Caco-2 (cell line): ENCODE data around the gene ZNF710. TPM values are rescaled to one million over a fixed set of nuclear protein-coding genes. Genes with fewer than 3 reads are reported as not detected.
A peak's percentile ranks its signal among the peaks of the same experiment; 100 is the strongest.

Experiments
- BruUV-seq: library from RNA; stranded (reverse); fragments of 400-500 nt; replicated peaks from 2 replicates; lab custom pipeline; 2021; lab: Mats Ljungman, UMichigan
- CTCF ChIA-PET: fragments of 300-600 bp; sonication (Branson Sonifier 250); formaldehyde crosslinking; loops from one replicate; lab custom pipeline; 2022; ENCODE audit warnings: antibody characterized with exemption; lab: Charles Lee
- POLR2A ChIA-PET: fragments of 300-600 bp; sonication (Branson Sonifier 250); formaldehyde crosslinking; loops from one replicate; lab custom pipeline; 2022; ENCODE audit warnings: antibody characterized with exemption; lab: Charles Lee
- DNase-seq, 2 experiments: peaks; one replicate each; pipeline versions ENCODE4 v3.0.0 to v3.0.0-alpha.2; 2020 to 2022
- H3K27me3 ChIP-seq: replicated peaks from 2 replicates; pipeline ENCODE4 v1.6.0; 2011; ENCODE audit warnings: low read length; ENCODE audit not compliant: control insufficient read depth, insufficient read depth
- H3K36me3 ChIP-seq: 2 replicates; pipeline ENCODE4 v1.5.1; 2011; ENCODE audit warnings: low read length; ENCODE audit not compliant: control insufficient read depth, insufficient read depth
- H3K4me1 ChIP-seq: fragments of 250-450 bp; sonication (Bioruptor Pico); 2 replicates; pipeline ENCODE4 v1.5.1; 2020; ENCODE audit warnings: mild to moderate bottlenecking
- H3K4me3 ChIP-seq: 2 replicates; pipeline ENCODE4 v1.5.1; 2011; ENCODE audit warnings: low read depth, mild to moderate bottlenecking, control low read depth, low read length
- H3K9me3 ChIP-seq: fragments of 250-450 bp; sonication (Bioruptor Pico); 2 replicates; pipeline ENCODE4 v1.5.1; 2020; ENCODE audit warnings: mild to moderate bottlenecking, moderate library complexity
- H3K27ac Mint-ChIP-seq: one replicate; pipeline ENCODE4 v1.8.0; 2022; ENCODE audit warnings: mixed read lengths; ENCODE audit not compliant: unreplicated experiment
- H3K27me3 Mint-ChIP-seq: one replicate; pipeline ENCODE4 v1.8.0; 2022; ENCODE audit warnings: mixed read lengths; ENCODE audit not compliant: insufficient read depth, unreplicated experiment
- H3K36me3 Mint-ChIP-seq: one replicate; pipeline ENCODE4 v1.8.0; 2022; ENCODE audit warnings: mild to moderate bottlenecking, mixed read lengths; ENCODE audit not compliant: insufficient read depth, unreplicated experiment
- H3K4me1 Mint-ChIP-seq: one replicate; pipeline ENCODE4 v1.8.0; 2022; ENCODE audit warnings: low read depth, mixed read lengths; ENCODE audit not compliant: unreplicated experiment
- H3K4me3 Mint-ChIP-seq: one replicate; pipeline ENCODE4 v1.8.0; 2022; ENCODE audit warnings: mild to moderate bottlenecking, moderate library complexity, mixed read lengths; ENCODE audit not compliant: unreplicated experiment
- H3K9me3 Mint-ChIP-seq: one replicate; pipeline ENCODE4 v1.8.0; 2022; ENCODE audit warnings: mixed read lengths; ENCODE audit not compliant: unreplicated experiment
- CTCF ChIP-seq, 2 experiments: fragments of 200-600 bp in 1 of 2; IDR thresholded peaks; 1 replicate in 1 of 2; 2 replicates in 1 of 2; pipeline versions ENCODE4 v1.5.1 to v1.8.0; 2011 to 2022; ENCODE audit warnings: antibody characterized with exemption in 1 of 2, control low read depth in 1 of 2, inconsistent platforms in 1 of 2, low read depth in 1 of 2, low read length in 1 of 2, mild to moderate bottlenecking in 1 of 2, moderate library complexity in 1 of 2; ENCODE audit not compliant: insufficient read depth in 1 of 2, severe bottlenecking in 1 of 2, unreplicated experiment in 1 of 2
- intact Hi-C: fragments of 100-400 bp; cut with micrococcal nuclease; formaldehyde crosslinking; loops from one replicate; pipeline ENCODE4 v1.10.0; 2022; ENCODE audit not compliant: unreplicated experiment
- total RNA-seq: library from RNA; stranded (reverse); gene quantifications from 2 replicates; pipeline ENCODE4 v1.2.3, GENCODE V29; 2022

The ZNF710 gene
- total RNA-seq, 1 experiment from 2014 or later = 21.4 TPM

GRCh38 chr15:90044916-90045371, 43.8 kb downstream of the ZNF710 start:
- H3K27ac Mint-ChIP-seq = no peak overlapping the region
- no peak for TF ChIP-seq CTCF (IDR thresholded peaks at IDR 0.05; ENCODE audit: insufficient read depth in 1 of 2, low read depth in 1 of 2, low read length in 1 of 2, severe bottlenecking in 1 of 2, unreplicated experiment in 1 of 2)
- H3K4me1 ChIP-seq = no peaks in the 10 kb centered on the region
- no peaks in the 10 kb centered on the region for H3K4me1 Mint-ChIP-seq
- ChIA-PET POLR2A (no interaction called here), CTCF (interaction anchor here (1.0 kb wide), 1 partner anchor 146 kb away, joined by 4 read pairs; no protein-coding TSS in a partner anchor)
- no peak overlapping the region for H3K4me3 Mint-ChIP-seq
- no peaks in the 10 kb centered on the region for H3K9me3 Mint-ChIP-seq
- intact Hi-C loops = no loop called here
- no TSS peak for BruUV-seq
- no peak for DNase-seq
- H3K27me3 ChIP-seq = no peaks in the 10 kb centered on the region
- H3K27me3 Mint-ChIP-seq = no peaks in the 10 kb centered on the region
- H3K9me3 ChIP-seq = no peaks in the 10 kb centered on the region
- H3K36me3 Mint-ChIP-seq = peaks cover 8% of the 10 kb centered on the region
- H3K4me3 ChIP-seq = no peak overlapping the region
- no peaks in the 10 kb centered on the region; the same call in none of the 2 replicates for H3K36me3 ChIP-seq

GRCh38 chr15:90046289-90046688, 45.2 kb downstream of the ZNF710 start:
- H3K36me3 ChIP-seq = no peaks in the 10 kb centered on the region; the same call in none of the 2 replicates

DNA sequence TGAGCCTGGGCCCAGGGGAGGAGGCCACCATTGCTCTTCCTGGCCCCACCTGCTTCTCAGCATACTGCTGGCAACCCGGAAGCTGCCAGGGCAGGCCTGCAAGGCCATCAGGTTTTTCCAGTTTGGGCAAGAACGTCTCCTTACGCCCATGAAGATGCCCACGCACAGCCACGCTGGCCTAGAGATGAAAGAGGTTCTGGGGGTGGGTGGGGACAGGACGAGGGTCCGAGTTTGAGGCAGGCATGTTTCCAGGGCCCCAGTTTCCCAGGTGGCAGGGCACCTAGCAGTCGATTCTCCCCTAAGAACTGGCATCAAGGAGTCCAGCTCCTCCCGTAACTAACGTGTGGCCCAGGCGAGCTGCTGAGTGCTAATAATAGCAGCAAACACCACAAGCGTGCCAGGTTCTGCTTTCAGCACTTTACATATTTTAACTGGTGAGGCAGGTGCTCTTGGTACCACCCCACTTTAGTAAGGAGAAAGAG, 45.8 kb downstream of the ZNF710 start:
- intact Hi-C loops = no loop called here
- ChIA-PET CTCF (no interaction called here), POLR2A (no interaction called here)
- H3K9me3 ChIP-seq = no peaks in the 10 kb centered on the region
- H3K27me3 ChIP-seq = no peaks in the 10 kb centered on the region
- no peaks in the 10 kb centered on the region for H3K27me3 Mint-ChIP-seq
- no peaks in the 10 kb centered on the region; the same call in none of the 2 replicates for H3K36me3 ChIP-seq
- H3K4me3 Mint-ChIP-seq = no peak overlapping the region
- no peaks in the 10 kb centered on the region for H3K9me3 Mint-ChIP-seq
- peaks cover 8% of the 10 kb centered on the region for H3K36me3 Mint-ChIP-seq
- peak overlapping the region; percentile 13 for H3K27ac Mint-ChIP-seq
- TF ChIP-seq CTCF (IDR thresholded peaks at IDR 0.05; ENCODE audit: insufficient read depth in 1 of 2, low read depth in 1 of 2, low read length in 1 of 2, severe bottlenecking in 1 of 2, unreplicated experiment in 1 of 2) = no peak
- no peak overlapping the region for H3K4me3 ChIP-seq
- no peaks in the 10 kb centered on the region for H3K4me1 ChIP-seq
- BruUV-seq = no TSS peak
- DNase-seq = no peak
- H3K4me1 Mint-ChIP-seq = no peaks in the 10 kb centered on the region

More at GRCh38 chr15:90046289-90046688, 45.2 kb downstream of the ZNF710 start:
- TF ChIP-seq CTCF (IDR thresholded peaks at IDR 0.05; ENCODE audit: insufficient read depth in 1 of 2, low read depth in 1 of 2, low read length in 1 of 2, severe bottlenecking in 1 of 2, unreplicated experiment in 1 of 2) = no peak
- Mint-ChIP-seq H3K27ac (peak overlapping the region; percentile 13), H3K9me3 (no peaks in the 10 kb centered on the region), H3K4me3 (no peak overlapping the region), H3K27me3 (no peaks in the 10 kb centered on the region), H3K36me3 (peaks cover 8% of the 10 kb centered on the region), H3K4me1 (no peaks in the 10 kb centered on the region)
- Histone ChIP-seq H3K27me3 (no peaks in the 10 kb centered on the region), H3K9me3 (no peaks in the 10 kb centered on the region), H3K4me3 (no peak overlapping the region), H3K4me1 (no peaks in the 10 kb centered on the region)
- BruUV-seq = no TSS peak
- CTCF ChIA-PET = no interaction called here
- no peak for DNase-seq
- POLR2A ChIA-PET = no interaction called here
- intact Hi-C loops = no loop called here
